ENCODE measurements around the gene SLC5A11. TPM values are rescaled to one million over a fixed set of nuclear protein-coding genes. Genes with fewer than 3 reads are reported as not detected.

The SLC5A11 gene
- total and polyA plus RNA-seq, 2 of the 13 experiments (the other 11 are each of a cell fraction or from before 2014, with no cell fraction given): 1.2 to 3.3 TPM

DNA sequence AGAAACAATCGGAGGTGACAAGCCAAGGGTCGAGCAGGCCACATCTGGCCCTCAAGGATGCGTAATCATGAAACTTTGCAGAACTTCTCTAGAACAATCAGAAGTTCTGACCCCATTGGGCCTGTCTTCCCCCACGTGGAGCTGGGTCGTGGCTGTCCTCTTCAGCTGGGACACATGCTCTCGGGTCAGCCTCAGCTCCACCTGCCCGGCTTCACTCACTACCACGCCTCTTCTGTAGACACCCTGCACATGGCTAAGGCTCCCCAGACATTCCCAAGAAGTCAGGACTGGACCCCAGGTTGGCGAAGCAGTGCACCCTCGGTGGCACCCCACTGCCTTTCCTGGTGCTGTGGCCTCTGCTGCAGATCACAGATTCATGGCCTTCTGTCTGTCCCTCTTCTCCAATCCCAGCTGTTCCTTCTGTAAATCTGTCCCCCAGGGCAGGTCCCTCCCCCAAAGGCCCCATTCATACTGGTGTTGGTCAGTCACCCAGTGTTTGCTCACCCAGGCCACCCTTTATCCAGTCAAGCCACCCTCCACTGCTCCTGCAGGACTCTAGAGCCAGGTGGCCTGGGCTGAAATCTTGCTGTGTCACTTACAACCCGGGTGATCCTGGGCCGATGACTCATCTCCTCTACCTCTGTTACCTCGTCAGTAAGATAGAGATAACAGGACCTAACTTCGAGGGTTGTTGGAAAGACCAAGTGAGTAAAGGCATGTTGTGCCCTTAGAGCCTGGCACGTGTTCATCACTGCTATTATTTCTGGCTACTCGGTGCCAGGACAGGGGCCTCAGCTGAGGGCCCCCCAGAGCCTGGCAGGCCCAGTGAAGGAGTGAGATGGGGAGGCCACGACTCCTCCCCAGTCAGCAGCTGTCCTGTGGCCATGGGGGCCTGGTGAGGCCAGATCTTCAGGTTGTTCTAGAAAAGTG is 1.4 kb upstream of the SLC5A11 start (continued):
- TF ChIP-seq TRIM24 (CRISPR knock-in tag; IDR thresholded peaks at IDR 0.05) (no peak), ZNF672 (CRISPR knock-in tag; IDR thresholded peaks at IDR 0.05) (no peak), ZNF674 (CRISPR knock-in tag; IDR thresholded peaks at IDR 0.05; ENCODE audit: low read depth) (no peak), SAP130 (CRISPR knock-in tag; IDR thresholded peaks at IDR 0.05; ENCODE audit: low read depth) (peak; percentile 85), ZNF343 (CRISPR knock-in tag; IDR thresholded peaks at IDR 0.05) (no peak), SUZ12 (IDR thresholded peaks at IDR 0.05; ENCODE audit: low read depth, low read length) (no peak), KLF6 (CRISPR knock-in tag; IDR thresholded peaks at IDR 0.05) (no peak), SRY (CRISPR knock-in tag; IDR thresholded peaks at IDR 0.05) (no peak), SMARCE1 (IDR thresholded peaks at IDR 0.05; ENCODE audit: borderline replicate concordance) (no peak), FOXA3 (CRISPR knock-in tag; IDR thresholded peaks at IDR 0.05) (no peak), ZBTB38 (CRISPR knock-in tag; IDR thresholded peaks at IDR 0.05) (no peak), HNRNPK (IDR thresholded peaks at IDR 0.05; ENCODE audit: low read depth, low read length, poor library complexity, severe bottlenecking) (no peak)
- TF ChIP-seq, protein P1, sequence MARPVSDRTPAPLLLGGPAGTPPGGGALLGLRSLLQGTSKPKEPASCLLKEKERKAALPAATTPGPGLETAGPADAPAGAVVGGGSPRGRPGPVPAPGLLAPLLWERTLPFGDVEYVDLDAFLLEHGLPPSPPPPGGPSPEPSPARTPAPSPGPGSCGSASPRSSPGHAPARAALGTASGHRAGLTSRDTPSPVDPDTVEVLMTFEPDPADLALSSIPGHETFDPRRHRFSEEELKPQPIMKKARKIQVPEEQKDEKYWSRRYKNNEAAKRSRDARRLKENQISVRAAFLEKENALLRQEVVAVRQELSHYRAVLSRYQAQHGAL (CRISPR knock-in tag; IDR thresholded peaks at IDR 0.05; ENCODE audit: not compliant biosample characterization): no peak
- TF ChIP-seq, protein P2, sequence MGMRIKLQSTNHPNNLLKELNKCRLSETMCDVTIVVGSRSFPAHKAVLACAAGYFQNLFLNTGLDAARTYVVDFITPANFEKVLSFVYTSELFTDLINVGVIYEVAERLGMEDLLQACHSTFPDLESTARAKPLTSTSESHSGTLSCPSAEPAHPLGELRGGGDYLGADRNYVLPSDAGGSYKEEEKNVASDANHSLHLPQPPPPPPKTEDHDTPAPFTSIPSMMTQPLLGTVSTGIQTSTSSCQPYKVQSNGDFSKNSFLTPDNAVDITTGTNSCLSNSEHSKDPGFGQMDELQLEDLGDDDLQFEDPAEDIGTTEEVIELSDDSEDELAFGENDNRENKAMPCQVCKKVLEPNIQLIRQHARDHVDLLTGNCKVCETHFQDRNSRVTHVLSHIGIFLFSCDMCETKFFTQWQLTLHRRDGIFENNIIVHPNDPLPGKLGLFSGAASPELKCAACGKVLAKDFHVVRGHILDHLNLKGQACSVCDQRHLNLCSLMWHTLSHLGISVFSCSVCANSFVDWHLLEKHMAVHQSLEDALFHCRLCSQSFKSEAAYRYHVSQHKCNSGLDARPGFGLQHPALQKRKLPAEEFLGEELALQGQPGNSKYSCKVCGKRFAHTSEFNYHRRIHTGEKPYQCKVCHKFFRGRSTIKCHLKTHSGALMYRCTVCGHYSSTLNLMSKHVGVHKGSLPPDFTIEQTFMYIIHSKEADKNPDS (CRISPR knock-in tag; IDR thresholded peaks at IDR 0.05): no peak
- TF ChIP-seq, protein P3, sequence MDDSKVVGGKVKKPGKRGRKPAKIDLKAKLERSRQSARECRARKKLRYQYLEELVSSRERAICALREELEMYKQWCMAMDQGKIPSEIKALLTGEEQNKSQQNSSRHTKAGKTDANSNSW (CRISPR knock-in tag; IDR thresholded peaks at IDR 0.05; ENCODE audit: borderline replicate concordance): no peak
- TF ChIP-seq, protein P4, sequence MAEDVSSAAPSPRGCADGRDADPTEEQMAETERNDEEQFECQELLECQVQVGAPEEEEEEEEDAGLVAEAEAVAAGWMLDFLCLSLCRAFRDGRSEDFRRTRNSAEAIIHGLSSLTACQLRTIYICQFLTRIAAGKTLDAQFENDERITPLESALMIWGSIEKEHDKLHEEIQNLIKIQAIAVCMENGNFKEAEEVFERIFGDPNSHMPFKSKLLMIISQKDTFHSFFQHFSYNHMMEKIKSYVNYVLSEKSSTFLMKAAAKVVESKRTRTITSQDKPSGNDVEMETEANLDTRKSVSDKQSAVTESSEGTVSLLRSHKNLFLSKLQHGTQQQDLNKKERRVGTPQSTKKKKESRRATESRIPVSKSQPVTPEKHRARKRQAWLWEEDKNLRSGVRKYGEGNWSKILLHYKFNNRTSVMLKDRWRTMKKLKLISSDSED (CRISPR knock-in tag; IDR thresholded peaks at IDR 0.05): no peak
- TF ChIP-seq, protein P5, sequence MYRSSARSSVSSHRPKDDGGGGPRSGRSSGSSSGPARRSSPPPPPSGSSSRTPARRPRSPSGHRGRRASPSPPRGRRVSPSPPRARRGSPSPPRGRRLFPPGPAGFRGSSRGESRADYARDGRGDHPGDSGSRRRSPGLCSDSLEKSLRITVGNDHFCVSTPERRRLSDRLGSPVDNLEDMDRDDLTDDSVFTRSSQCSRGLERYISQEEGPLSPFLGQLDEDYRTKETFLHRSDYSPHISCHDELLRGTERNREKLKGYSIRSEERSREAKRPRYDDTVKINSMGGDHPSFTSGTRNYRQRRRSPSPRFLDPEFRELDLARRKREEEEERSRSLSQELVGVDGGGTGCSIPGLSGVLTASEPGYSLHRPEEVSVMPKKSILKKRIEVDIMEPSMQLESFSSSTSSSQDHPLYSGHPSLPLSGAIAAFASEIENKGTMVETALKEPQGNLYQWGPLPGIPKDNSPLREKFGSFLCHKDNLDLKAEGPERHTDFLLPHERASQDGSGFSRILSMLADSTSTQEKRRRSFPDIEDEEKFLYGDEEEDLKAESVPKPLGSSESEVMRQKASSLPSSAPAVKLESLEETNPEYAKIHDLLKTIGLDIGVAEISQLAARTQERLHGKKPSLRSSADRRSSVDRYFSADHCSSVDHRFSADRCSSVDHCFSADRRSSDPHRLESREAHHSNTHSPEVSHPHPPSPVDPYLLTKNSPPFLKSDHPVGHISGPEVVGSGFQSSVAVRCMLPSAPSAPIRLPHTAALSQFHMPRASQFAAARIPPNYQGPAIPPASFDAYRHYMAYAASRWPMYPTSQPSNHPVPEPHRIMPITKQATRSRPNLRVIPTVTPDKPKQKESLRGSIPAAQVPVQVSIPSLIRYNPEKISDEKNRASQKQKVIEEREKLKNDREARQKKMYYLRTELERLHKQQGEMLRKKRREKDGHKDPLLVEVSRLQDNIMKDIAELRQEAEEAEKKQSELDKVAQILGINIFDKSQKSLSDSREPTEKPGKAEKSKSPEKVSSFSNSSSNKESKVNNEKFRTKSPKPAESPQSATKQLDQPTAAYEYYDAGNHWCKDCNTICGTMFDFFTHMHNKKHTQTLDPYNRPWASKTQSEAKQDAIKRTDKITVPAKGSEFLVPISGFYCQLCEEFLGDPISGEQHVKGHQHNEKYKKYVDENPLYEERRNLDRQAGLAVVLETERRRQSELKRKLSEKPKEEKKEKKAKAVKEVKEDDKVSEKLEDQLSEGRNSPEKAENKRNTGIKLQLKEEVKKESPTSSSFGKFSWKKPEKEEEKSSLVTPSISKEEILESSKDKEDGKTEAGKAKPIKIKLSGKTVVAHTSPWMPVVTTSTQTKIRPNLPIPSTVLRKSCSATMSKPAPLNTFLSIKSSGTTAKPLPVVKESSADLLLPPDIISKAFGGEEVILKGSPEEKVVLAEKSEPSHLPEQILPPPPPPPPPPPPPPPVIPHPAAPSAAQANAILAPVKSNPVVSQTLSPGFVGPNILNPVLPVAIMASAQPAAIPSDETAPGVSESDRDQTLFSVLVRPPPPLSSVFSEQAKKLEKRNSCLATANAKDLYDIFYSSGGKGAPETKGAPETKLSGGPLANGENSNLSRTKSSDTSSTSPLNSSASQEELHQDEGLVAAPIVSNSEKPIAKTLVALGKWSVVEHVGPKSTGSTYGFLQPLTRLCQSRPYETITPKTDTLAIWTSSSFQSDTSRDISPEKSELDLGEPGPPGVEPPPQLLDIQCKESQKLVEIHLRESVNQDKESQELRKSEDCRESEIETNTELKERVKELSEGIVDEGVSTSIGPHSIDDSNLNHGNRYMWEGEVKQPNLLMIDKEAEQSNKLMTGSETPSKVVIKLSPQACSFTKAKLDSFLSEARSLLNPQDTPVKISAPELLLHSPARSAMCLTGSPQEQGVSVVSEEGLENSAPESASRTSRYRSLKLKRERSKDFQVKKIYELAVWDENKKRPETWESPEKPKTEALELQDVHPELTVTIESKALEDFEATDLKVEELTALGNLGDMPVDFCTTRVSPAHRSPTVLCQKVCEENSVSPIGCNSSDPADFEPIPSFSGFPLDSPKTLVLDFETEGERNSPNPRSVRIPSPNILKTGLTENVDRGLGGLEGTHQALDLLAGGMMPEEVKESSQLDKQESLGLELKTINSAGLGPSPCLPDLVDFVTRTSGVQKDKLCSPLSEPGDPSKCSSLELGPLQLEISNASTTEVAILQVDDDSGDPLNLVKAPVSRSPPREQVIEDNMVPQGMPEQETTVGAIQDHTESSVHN (CRISPR knock-in tag; IDR thresholded peaks at IDR 0.05): no peak

All from HepG2 (cell line).